Measurements from ENCODE around the gene NATD1.

DNA sequence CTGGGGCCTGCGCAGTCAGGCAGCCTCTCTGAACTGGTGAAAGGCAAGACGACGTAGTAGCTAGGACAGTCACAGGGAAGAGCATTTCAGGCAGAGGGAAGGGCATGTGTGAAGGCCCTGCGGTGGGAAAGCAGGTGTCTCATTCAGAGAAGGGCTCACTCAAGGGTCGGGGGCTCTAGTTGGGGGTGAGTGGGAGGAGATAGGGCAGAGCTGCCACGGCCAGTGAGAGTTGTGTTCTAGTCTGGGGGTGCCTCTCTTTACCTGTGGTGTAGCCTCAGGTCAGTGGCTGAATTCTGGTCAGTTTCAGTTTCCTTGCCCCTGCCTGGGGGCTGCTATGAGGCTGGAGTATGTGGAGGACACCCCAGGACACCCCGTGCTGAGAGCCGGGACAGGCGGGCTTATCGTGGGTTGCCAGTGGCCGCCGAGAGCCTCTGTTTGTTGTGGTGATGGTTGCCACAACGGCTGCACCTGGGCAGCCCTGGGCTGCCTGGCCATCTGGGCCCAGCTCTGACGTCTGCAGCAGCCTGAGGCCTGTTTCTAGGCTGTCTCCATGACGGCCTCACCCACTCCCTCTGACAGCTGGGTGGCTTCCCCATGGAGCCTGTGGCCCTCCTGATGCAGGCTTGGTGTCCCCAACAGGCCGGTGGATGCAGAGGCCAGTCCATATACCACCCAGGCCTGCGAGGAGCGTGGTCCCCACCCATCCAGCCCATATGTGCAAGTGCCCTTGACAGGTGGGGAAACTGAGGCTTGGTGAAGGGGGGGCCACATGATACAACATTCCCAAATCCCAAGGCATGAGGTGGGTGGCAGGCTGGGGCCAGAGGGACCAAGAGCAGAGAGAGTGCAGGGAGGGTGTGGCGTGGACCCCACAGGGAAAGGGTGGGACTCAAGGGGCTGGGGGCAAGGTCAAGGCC is 42.1 kb upstream of the NATD1 start:
- TF ChIP-seq EZH2phosphoT487 (IDR thresholded peaks at IDR 0.05; ENCODE audit: borderline replicate concordance, low read depth) (no peak), RFX5 (IDR thresholded peaks at IDR 0.05; ENCODE audit: low read length) (no peak), RAD21 (IDR thresholded peaks at IDR 0.05; ENCODE audit: low read length) (no peak), GABPA (IDR thresholded peaks at IDR 0.05; ENCODE audit: low read depth) (no peak), MXI1 (IDR thresholded peaks at IDR 0.05; ENCODE audit: low read depth, low read length) (no peak), NFIC (IDR thresholded peaks at IDR 0.05; ENCODE audit: borderline replicate concordance) (no peak), JUND (IDR thresholded peaks at IDR 0.05) (no peak)
- TF ChIP-seq, protein P1, sequence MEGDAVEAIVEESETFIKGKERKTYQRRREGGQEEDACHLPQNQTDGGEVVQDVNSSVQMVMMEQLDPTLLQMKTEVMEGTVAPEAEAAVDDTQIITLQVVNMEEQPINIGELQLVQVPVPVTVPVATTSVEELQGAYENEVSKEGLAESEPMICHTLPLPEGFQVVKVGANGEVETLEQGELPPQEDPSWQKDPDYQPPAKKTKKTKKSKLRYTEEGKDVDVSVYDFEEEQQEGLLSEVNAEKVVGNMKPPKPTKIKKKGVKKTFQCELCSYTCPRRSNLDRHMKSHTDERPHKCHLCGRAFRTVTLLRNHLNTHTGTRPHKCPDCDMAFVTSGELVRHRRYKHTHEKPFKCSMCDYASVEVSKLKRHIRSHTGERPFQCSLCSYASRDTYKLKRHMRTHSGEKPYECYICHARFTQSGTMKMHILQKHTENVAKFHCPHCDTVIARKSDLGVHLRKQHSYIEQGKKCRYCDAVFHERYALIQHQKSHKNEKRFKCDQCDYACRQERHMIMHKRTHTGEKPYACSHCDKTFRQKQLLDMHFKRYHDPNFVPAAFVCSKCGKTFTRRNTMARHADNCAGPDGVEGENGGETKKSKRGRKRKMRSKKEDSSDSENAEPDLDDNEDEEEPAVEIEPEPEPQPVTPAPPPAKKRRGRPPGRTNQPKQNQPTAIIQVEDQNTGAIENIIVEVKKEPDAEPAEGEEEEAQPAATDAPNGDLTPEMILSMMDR (IDR thresholded peaks at IDR 0.05) = no peak

Measured in SK-N-SH (cell line).